LNCaP clone FGC (cell line): Measurements from ENCODE around the gene CYB561D2.

ENCODE experiments used
- DNase-seq: peaks from one replicate; pipeline ENCODE4 v3.0.0-alpha.2; 2011; ENCODE audit warnings: low read depth
- H3K4me3 ChIP-seq: 2 replicates; pipeline ENCODE4 v1.5.1; 2011; ENCODE audit warnings: mild to moderate bottlenecking, low read depth, low read length, control low read depth
- TF ChIP-seq, protein P1 (sequence below): IDR thresholded peaks from 2 replicates; pipeline ENCODE4 v1.5.1; 2012; ENCODE audit warnings: mild to moderate bottlenecking; ENCODE audit not compliant: control insufficient read depth, insufficient read depth; ENCODE audit errors: extremely low read depth

Gene CYB561D2

GRCh38 chr3:50401978-50402595 lies 51.4 kb downstream of the CYB561D2 start:
- TF ChIP-seq, protein P1, sequence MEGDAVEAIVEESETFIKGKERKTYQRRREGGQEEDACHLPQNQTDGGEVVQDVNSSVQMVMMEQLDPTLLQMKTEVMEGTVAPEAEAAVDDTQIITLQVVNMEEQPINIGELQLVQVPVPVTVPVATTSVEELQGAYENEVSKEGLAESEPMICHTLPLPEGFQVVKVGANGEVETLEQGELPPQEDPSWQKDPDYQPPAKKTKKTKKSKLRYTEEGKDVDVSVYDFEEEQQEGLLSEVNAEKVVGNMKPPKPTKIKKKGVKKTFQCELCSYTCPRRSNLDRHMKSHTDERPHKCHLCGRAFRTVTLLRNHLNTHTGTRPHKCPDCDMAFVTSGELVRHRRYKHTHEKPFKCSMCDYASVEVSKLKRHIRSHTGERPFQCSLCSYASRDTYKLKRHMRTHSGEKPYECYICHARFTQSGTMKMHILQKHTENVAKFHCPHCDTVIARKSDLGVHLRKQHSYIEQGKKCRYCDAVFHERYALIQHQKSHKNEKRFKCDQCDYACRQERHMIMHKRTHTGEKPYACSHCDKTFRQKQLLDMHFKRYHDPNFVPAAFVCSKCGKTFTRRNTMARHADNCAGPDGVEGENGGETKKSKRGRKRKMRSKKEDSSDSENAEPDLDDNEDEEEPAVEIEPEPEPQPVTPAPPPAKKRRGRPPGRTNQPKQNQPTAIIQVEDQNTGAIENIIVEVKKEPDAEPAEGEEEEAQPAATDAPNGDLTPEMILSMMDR, result no peak
- DNase-seq, result no peak
- no peak overlapping the region for H3K4me3 ChIP-seq
